HG03064 (cell line): ENCODE results near the gene VEGFA.

Experiments used
- ATAC-seq: cut with Tn5 transposase; IDR thresholded peaks from one replicate; pipeline ENCODE4 v1.9.1; 2021; ENCODE audit warnings: low read depth; ENCODE audit not compliant: unreplicated experiment

The VEGFA gene

GRCh38 chr6:43769526-43770371 is at the start of gene VEGFA:
VEGFA (plus strand) TSS chr6:43770211.
- peak; percentile 47 for ATAC-seq

- ATAC-seq: no peak
These were observed 49.0 kb upstream of the VEGFA start for GRCh38 chr6:43720999-43721398.

- no peak for ATAC-seq
These were observed 47.0 kb upstream of the VEGFA start for GRCh38 chr6:43722920-43723545.

- no peak for ATAC-seq
These were observed 46.2 kb upstream of the VEGFA start for GRCh38 chr6:43723737-43724295.

- no peak for ATAC-seq
These were observed 45.7 kb upstream of the VEGFA start for GRCh38 chr6:43724354-43724753.

- ATAC-seq: peak; percentile 52
These were observed 44.9 kb upstream of the VEGFA start for GRCh38 chr6:43724914-43725642.

- ATAC-seq: no peak
These were observed 44.1 kb upstream of the VEGFA start for GRCh38 chr6:43725643-43726580.

- no peak for ATAC-seq
These were observed 42.4 kb upstream of the VEGFA start for GRCh38 chr6:43727634-43728033.

- no peak for ATAC-seq
These were observed 41.4 kb upstream of the VEGFA start for GRCh38 chr6:43728586-43728985.

- ATAC-seq: no peak
These were observed 40.5 kb upstream of the VEGFA start for GRCh38 chr6:43729537-43729936.

- no peak for ATAC-seq
These were observed 39.4 kb upstream of the VEGFA start for GRCh38 chr6:43730634-43731033.

- peak; percentile 79 for ATAC-seq
These were observed 36.3 kb upstream of the VEGFA start for GRCh38 chr6:43733471-43734293.

- no peak for ATAC-seq
These were observed 35.7 kb upstream of the VEGFA start for GRCh38 chr6:43734294-43734665.

- ATAC-seq: no peak
These were observed 34.3 kb upstream of the VEGFA start for GRCh38 chr6:43735642-43736199.

GRCh38 chr6:43736211-43736786 is 33.7 kb upstream of the VEGFA start:
- no peak for ATAC-seq

- ATAC-seq: no peak
These were observed 33.2 kb upstream of the VEGFA start for GRCh38 chr6:43736844-43737243.

GRCh38 chr6:43737272-43738081 is 32.5 kb upstream of the VEGFA start:
- ATAC-seq: no peak

- no peak for ATAC-seq
These were observed 31.7 kb upstream of the VEGFA start for GRCh38 chr6:43738267-43738676.
